ENCODE data around the gene NPM3. TPM values are rescaled to one million over a fixed set of nuclear protein-coding genes. Genes with fewer than 3 reads are reported as not detected.

The NPM3 gene
- total and polyA plus RNA-seq, 2 of the 8 experiments (the other 6 are each of a cell fraction or from before 2014, with no cell fraction given) = 127 to 175 TPM

GRCh38 chr10:101777619-101778145 is 5.6 kb downstream of the NPM3 start (continued):
- TF ChIP-seq NANOG (IDR thresholded peaks at IDR 0.05; ENCODE audit: insufficient read depth, low read depth, low read length, poor library complexity, severe bottlenecking) (no peak), JUN (IDR thresholded peaks at IDR 0.05; ENCODE audit: low read depth, low read length) (no peak), EZH2 (IDR thresholded peaks at IDR 0.05; ENCODE audit: low read depth, low read length, severe bottlenecking) (no peak)

All from H1 (cell line).